Measurements from ENCODE around the gene SYNGR2. TPM values are rescaled to one million over a fixed set of nuclear protein-coding genes. Genes with fewer than 3 reads are reported as not detected.

SYNGR2 gene
- total RNA-seq, 4 donors from 2014 or later, result 63.1 to 164 (median 124) TPM

DNA sequence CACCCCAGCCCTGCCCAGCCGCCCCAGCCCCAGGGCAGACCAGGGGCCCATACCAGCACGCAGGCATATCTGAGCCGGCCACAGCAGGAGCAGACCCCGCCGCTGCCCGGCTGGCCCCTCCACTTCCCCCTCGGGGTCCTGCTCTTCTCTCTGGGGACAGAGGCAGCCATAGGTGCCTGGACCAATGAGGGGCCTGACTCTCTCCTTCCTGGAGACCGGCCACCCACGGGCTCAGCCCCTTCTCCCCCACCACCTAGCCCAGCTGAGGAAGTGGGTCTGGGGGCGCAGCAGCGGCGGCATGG is 43.6 kb upstream of the SYNGR2 start:
- H3K36me3 ChIP-seq, result peaks cover 0 to 65% (median 51%) of the 10 kb centered on the region in 4 donors
- peak overlapping the region; percentile 32 to 86 (median 76) for H3K27ac ChIP-seq (replicated peaks in 1 of 4)
- H3K4me3 ChIP-seq, result no peak overlapping the region
- no peak for TF ChIP-seq EP300 (IDR thresholded peaks at IDR 0.05)
- no peak for TF ChIP-seq POLR2AphosphoS5 (IDR thresholded peaks at IDR 0.05)
- TF ChIP-seq, protein P1, sequence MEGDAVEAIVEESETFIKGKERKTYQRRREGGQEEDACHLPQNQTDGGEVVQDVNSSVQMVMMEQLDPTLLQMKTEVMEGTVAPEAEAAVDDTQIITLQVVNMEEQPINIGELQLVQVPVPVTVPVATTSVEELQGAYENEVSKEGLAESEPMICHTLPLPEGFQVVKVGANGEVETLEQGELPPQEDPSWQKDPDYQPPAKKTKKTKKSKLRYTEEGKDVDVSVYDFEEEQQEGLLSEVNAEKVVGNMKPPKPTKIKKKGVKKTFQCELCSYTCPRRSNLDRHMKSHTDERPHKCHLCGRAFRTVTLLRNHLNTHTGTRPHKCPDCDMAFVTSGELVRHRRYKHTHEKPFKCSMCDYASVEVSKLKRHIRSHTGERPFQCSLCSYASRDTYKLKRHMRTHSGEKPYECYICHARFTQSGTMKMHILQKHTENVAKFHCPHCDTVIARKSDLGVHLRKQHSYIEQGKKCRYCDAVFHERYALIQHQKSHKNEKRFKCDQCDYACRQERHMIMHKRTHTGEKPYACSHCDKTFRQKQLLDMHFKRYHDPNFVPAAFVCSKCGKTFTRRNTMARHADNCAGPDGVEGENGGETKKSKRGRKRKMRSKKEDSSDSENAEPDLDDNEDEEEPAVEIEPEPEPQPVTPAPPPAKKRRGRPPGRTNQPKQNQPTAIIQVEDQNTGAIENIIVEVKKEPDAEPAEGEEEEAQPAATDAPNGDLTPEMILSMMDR (IDR thresholded peaks at IDR 0.05), result no peak
- H3K27me3 ChIP-seq, result peaks cover 0 to 35% (median 6%) of the 10 kb centered on the region in 4 donors
- no peak for DNase-seq (ENCODE audit: extremely low spot score)
- intact Hi-C loops (cut with DNase I), result no loop called here
- peaks cover 52 to 57% (median 56%) of the 10 kb centered on the region in 4 donors for H3K4me1 ChIP-seq
- no peaks in the 10 kb centered on the region for H3K9me3 ChIP-seq
- WGBS, result 73% methylated on average over 5 of the region's 12 CpGs

DNA sequence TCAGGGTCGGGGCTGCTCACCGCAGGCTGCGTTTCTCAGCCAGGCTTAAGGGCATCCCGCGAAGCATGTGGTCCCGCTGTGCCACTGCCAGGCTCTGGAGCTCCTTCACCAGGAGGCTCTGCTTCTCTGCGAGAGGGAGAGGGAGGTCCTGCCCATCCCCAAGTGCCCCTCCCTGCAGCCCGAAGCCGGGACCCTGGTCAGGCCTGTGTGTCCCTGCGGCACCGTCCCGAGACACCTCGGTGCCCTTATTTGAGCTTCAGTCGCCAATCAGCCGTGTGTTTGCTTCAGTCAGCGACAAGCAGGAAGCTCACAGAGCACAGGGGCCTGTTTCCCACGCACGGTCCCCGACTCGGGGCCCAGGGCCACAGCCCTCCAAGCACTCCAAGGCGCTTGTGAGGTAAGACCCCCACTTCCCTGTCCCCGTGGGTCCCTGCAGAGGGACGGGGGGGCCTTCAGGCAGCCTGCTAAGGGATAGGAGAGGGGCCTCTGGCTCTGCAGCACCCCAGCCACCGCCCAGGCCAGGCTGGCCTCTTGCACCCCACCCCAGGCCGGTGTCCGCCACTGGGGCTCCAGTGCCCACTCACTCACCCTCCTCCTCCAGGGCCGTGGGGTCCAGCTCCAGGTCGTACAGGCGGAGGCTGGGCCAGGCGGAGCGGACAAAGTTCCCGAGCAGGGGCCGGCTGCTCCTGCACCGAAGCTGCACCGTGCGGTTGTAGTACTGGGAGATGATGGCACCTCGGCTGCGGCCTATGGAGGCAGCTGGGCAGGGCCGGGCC is 43.1 kb upstream of the SYNGR2 start:
- Histone ChIP-seq H3K36me3 (peaks cover 0 to 59% (median 51%) of the 10 kb centered on the region in 4 donors), H3K4me1 (peaks cover 57 to 63% (median 61%) of the 10 kb centered on the region in 4 donors), H3K27me3 (peaks cover 0 to 36% (median 6%) of the 10 kb centered on the region in 4 donors), H3K27ac (replicated peaks in 1 of 4) (peak overlapping the region; percentile 32 to 86 (median 76)), H3K9me3 (no peaks in the 10 kb centered on the region), H3K4me3 (no peak overlapping the region)
- WGBS, result 69% methylated on average over 29 of the region's 39 CpGs
- TF ChIP-seq POLR2AphosphoS5 (IDR thresholded peaks at IDR 0.05) (no peak), POLR2A (IDR thresholded peaks at IDR 0.05; ENCODE audit: low read depth) (no peak), EP300 (IDR thresholded peaks at IDR 0.05) (no peak)
- TF ChIP-seq, protein P1 (IDR thresholded peaks at IDR 0.05), result no peak
- intact Hi-C loops (cut with DNase I), result no loop called here
- DNase-seq (ENCODE audit: extremely low spot score), result no peak

- peaks cover 0 to 45% (median 7%) of the 10 kb centered on the region in 4 donors for H3K27me3 ChIP-seq
- peaks cover 0 to 50% (median 43%) of the 10 kb centered on the region in 4 donors for H3K36me3 ChIP-seq
- H3K27ac ChIP-seq (replicated peaks in 1 of 4), result peak overlapping the region; percentile 71 to 86 (median 78)
- intact Hi-C loops (cut with DNase I), result no loop called here
- H3K4me3 ChIP-seq, result no peak overlapping the region
- peaks cover 60 to 72% (median 67%) of the 10 kb centered on the region in 4 donors for H3K4me1 ChIP-seq
- WGBS, result 74% methylated on average over 15 of the region's 25 CpGs
- H3K9me3 ChIP-seq, result no peaks in the 10 kb centered on the region
- TF ChIP-seq POLR2AphosphoS5 (IDR thresholded peaks at IDR 0.05) (no peak), EP300 (IDR thresholded peaks at IDR 0.05) (no peak), POLR2A (IDR thresholded peaks at IDR 0.05; ENCODE audit: low read depth) (no peak)
- TF ChIP-seq, protein P1 (IDR thresholded peaks at IDR 0.05), result no peak
- no peak for DNase-seq (ENCODE audit: extremely low spot score)
Measured at GRCh38 chr17:78125976-78126894, 42.1 kb upstream of the SYNGR2 start.

- Histone ChIP-seq H3K27me3 (peaks cover 5 to 52% (median 11%) of the 10 kb centered on the region in 4 donors), H3K4me1 (peaks cover 65 to 78% (median 73%) of the 10 kb centered on the region in 4 donors), H3K27ac (replicated peaks in 1 of 4) (peak overlapping the region; percentile 71 to 86 (median 78)), H3K36me3 (peaks cover 0 to 44% (median 37%) of the 10 kb centered on the region in 4 donors), H3K4me3 (peak overlapping the region in 3 of 4 donors; percentile 7 to 82 (median 70)), H3K9me3 (no peaks in the 10 kb centered on the region)
- intact Hi-C loops (cut with DNase I), result no loop called here
- WGBS, result 50% methylated on average over 1 of the region's 6 CpGs
- DNase-seq (ENCODE audit: extremely low spot score), result no peak
- no peak for TF ChIP-seq EP300 (IDR thresholded peaks at IDR 0.05)
- TF ChIP-seq, protein P1 (IDR thresholded peaks at IDR 0.05), result no peak
- no peak for TF ChIP-seq POLR2A (IDR thresholded peaks at IDR 0.05; ENCODE audit: low read depth)
- no peak for TF ChIP-seq POLR2AphosphoS5 (IDR thresholded peaks at IDR 0.05)
Measured at GRCh38 chr17:78126895-78127238, 41.5 kb upstream of the SYNGR2 start.
